Measurements from ENCODE around the gene TERT.

DNA sequence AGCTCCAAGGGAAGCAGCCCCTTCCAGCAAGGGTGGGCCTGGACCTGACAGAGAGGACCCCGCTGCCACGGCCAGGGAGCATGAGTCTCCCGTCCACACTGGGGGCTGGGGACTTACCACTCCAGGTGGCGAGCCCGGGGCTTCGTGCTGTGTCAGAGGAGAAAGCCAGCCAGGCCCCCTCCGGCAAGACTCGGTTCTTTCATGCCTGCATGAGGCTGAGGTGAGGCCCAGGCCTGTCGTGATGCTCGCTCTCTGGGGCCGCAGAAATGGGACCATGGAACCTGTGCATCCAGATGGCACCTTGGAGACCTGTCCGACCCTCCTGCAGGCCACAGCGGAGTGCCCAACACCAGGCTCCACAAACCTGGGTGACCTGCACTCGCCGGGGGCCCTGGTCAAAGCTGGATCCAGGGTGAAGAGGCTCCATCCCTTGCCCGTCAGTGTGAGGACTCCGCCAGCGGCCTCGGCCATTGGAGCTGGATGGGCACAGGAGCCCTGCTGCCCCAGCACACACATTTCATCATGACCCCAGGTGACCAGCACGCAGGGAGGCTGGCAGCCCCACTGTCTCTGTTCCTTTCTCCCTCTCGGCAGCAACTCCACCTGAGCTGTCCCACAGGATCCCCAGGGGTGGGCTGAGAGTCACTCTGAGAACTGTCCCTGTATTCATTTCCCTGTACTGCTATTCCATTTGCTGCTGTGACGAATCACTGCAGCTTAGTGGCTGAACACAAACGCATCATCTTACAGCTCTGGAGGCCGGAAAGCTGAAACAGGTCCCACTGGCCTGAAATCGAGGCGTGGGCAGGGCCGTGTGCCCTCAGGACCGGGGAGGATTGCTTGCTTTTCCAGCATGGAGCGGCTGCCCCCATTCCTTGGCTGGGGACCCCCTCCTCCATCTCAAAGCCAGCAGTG lies 45.2 kb downstream of the TERT start:
- TF ChIP-seq, protein P1, sequence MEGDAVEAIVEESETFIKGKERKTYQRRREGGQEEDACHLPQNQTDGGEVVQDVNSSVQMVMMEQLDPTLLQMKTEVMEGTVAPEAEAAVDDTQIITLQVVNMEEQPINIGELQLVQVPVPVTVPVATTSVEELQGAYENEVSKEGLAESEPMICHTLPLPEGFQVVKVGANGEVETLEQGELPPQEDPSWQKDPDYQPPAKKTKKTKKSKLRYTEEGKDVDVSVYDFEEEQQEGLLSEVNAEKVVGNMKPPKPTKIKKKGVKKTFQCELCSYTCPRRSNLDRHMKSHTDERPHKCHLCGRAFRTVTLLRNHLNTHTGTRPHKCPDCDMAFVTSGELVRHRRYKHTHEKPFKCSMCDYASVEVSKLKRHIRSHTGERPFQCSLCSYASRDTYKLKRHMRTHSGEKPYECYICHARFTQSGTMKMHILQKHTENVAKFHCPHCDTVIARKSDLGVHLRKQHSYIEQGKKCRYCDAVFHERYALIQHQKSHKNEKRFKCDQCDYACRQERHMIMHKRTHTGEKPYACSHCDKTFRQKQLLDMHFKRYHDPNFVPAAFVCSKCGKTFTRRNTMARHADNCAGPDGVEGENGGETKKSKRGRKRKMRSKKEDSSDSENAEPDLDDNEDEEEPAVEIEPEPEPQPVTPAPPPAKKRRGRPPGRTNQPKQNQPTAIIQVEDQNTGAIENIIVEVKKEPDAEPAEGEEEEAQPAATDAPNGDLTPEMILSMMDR (IDR thresholded peaks at IDR 0.05; ENCODE audit: insufficient read depth, low read length, poor library complexity, severe bottlenecking) = no peak
- TF ChIP-seq EZH2phosphoT487 (conservative IDR thresholded peaks at IDR 0.05; ENCODE audit: low read length) = no peak
